Measurements from ENCODE around the gene DENND1A. TPM values are rescaled to one million over a fixed set of nuclear protein-coding genes. Genes with fewer than 3 reads are reported as not detected.

The DENND1A gene
- total RNA-seq, 1 experiment from 2014 or later = 23.5 TPM

- TF ChIP-seq ATF2 (CRISPR knock-in tag; IDR thresholded peaks at IDR 0.05; ENCODE audit: borderline replicate concordance, low read depth) = no peak
- no peak for TF ChIP-seq GRHL2 (CRISPR knock-in tag; IDR thresholded peaks at IDR 0.05; ENCODE audit: insufficient replicate concordance, severe bottlenecking)
Observed at GRCh38 chr9:123487944-123488548, 441.9 kb downstream of the DENND1A start (continued).

GRCh38 chr9:123486431-123486830, 443.5 kb downstream of the DENND1A start:
- CTCF ChIA-PET = no interaction called here
- Mint-ChIP-seq H3K27me3 (ENCODE audit: low read depth) (no peaks in the 10 kb centered on the region), H3K4me3 (no peak overlapping the region), H3K36me3 (no peaks in the 10 kb centered on the region), H3K9me3 (no peaks in the 10 kb centered on the region), H3K27ac (no peak overlapping the region), H3K4me1 (peaks cover 38% of the 10 kb centered on the region)
- ATAC-seq (no peak), DNase-seq (ENCODE audit: low spot score) (no peak)
- POLR2A ChIA-PET = no interaction called here
- TF ChIP-seq RELA (CRISPR knock-in tag; IDR thresholded peaks at IDR 0.05; ENCODE audit: borderline replicate concordance) (no peak), MAX (CRISPR knock-in tag; IDR thresholded peaks at IDR 0.05) (no peak), NR3C1 (CRISPR knock-in tag; conservative IDR thresholded peaks at IDR 0.05; ENCODE audit: low read depth) (no peak), GRHL2 (CRISPR knock-in tag; IDR thresholded peaks at IDR 0.05; ENCODE audit: insufficient replicate concordance, severe bottlenecking) (no peak), JAZF1 (CRISPR knock-in tag; IDR thresholded peaks at IDR 0.05) (no peak), CBFB (CRISPR knock-in tag; IDR thresholded peaks at IDR 0.05; ENCODE audit: low read depth) (no peak), PRRX2 (CRISPR knock-in tag; IDR thresholded peaks at IDR 0.05) (no peak), ZNF425 (CRISPR knock-in tag; conservative IDR thresholded peaks at IDR 0.05) (no peak), FOXP1 (CRISPR knock-in tag; IDR thresholded peaks at IDR 0.05; ENCODE audit: borderline replicate concordance) (no peak), EMX1 (CRISPR knock-in tag; IDR thresholded peaks at IDR 0.05) (no peak), ZBTB43 (CRISPR knock-in tag; IDR thresholded peaks at IDR 0.05) (no peak)

GRCh38 chr9:123485216-123485615, 444.7 kb downstream of the DENND1A start:
- Mint-ChIP-seq H3K9me3 (no peaks in the 10 kb centered on the region), H3K4me1 (peaks cover 51% of the 10 kb centered on the region), H3K27me3 (ENCODE audit: low read depth) (no peaks in the 10 kb centered on the region), H3K4me3 (no peak overlapping the region), H3K27ac (no peak overlapping the region), H3K36me3 (no peaks in the 10 kb centered on the region)
- ATAC-seq = no peak
- CTCF ChIA-PET = no interaction called here
- no peak for DNase-seq (ENCODE audit: low spot score)
- POLR2A ChIA-PET = no interaction called here
- TF ChIP-seq E2F4 (CRISPR knock-in tag; IDR thresholded peaks at IDR 0.05; ENCODE audit: borderline replicate concordance, low read depth) (no peak), OVOL2 (CRISPR knock-in tag; IDR thresholded peaks at IDR 0.05; ENCODE audit: borderline replicate concordance) (no peak), ZMAT4 (CRISPR knock-in tag; IDR thresholded peaks at IDR 0.05) (no peak), FOXP1 (CRISPR knock-in tag; IDR thresholded peaks at IDR 0.05; ENCODE audit: borderline replicate concordance) (no peak), MYBL2 (CRISPR knock-in tag; IDR thresholded peaks at IDR 0.05) (no peak), ZNF121 (CRISPR knock-in tag; IDR thresholded peaks at IDR 0.05) (no peak), FOXJ3 (CRISPR knock-in tag; IDR thresholded peaks at IDR 0.05; ENCODE audit: borderline replicate concordance) (no peak), MAX (CRISPR knock-in tag; IDR thresholded peaks at IDR 0.05) (no peak), ZNF532 (CRISPR knock-in tag; IDR thresholded peaks at IDR 0.05; ENCODE audit: borderline replicate concordance) (no peak), TCF7 (CRISPR knock-in tag; IDR thresholded peaks at IDR 0.05; ENCODE audit: low read depth) (no peak)
